HCT116 (cell line): ENCODE data around the gene MTFP1. TPM values are rescaled to one million over a fixed set of nuclear protein-coding genes. Genes with fewer than 3 reads are reported as not detected.

Experiments
- ATAC-seq: fragments of 200-7000 bp; cut with Tn5 transposase; 2 replicates; pipeline ENCODE4 v1.9.1; 2020; ENCODE audit warnings: mild to moderate bottlenecking, moderate library complexity
- BruUV-seq: library from RNA; stranded (reverse); fragments of 400-500 nt; replicated peaks from 2 replicates; lab custom pipeline; 2021; lab: Mats Ljungman, UMichigan
- CTCF ChIA-PET: fragments of 300-600 bp; sonication (Branson Sonifier 250); formaldehyde crosslinking; loops from one replicate; lab custom pipeline; 2021; ENCODE audit warnings: antibody characterized with exemption; lab: Charles Lee
- POLR2A ChIA-PET: fragments of 300-600, 350-600 bp; sonication (Branson Sonifier 250); formaldehyde crosslinking; loops from one replicate; lab custom pipeline; 2021; ENCODE audit warnings: antibody characterized with exemption; lab: Charles Lee
- RAD21 ChIA-PET, 2 experiments: fragments of 300-600 bp; sonication (Branson Sonifier 250); formaldehyde crosslinking; loops; one replicate each; lab custom pipeline; 2023; ENCODE audit warnings: low total read pairs in 2 of 2; ENCODE audit not compliant: uncharacterized antibody in 2 of 2, unreplicated experiment in 2 of 2, low non-redundant PET in 1 of 2; lab: Charles Lee
- DNase-seq: peaks from one replicate; pipeline ENCODE4 v3.0.0-alpha.2; 2010; ENCODE audit warnings: low read depth, low spot score
- H2AFZ ChIP-seq: fragments of 200-600 bp; shearing (Covaris generic), sonication (generic); 2 replicates; pipeline ENCODE4 v1.6.1; 2017; ENCODE audit warnings: low read depth, mixed run types, mixed read lengths, antibody characterized with exemption, low read length; ENCODE audit not compliant: poor library complexity, severe bottlenecking
- H3K27ac ChIP-seq: 2 replicates; pipeline ENCODE4 v1.5.1; 2012; ENCODE audit warnings: low read depth, low read length
- H3K27me3 ChIP-seq: fragments of 200-600 bp; sonication (generic); 2 replicates; pipeline ENCODE4 v1.6.1; 2016; ENCODE audit warnings: mixed run types, low read length, mixed read lengths; ENCODE audit not compliant: insufficient read depth
- H3K36me3 ChIP-seq, 2 experiments: fragments of 200-500 bp in 1 of 2; fragments of 200-600 bp in 1 of 2; sonication (Bioruptor generic) in 1 of 2; sonication (generic) in 1 of 2; 2 replicates each; pipeline versions ENCODE4 v1.5.1 to v1.6.1; 2014 to 2016; ENCODE audit warnings: low read length in 2 of 2, inconsistent platforms in 1 of 2, mixed read lengths in 1 of 2, mixed run types in 1 of 2; ENCODE audit not compliant: insufficient read depth in 2 of 2, control insufficient read depth in 1 of 2
- H3K4me1 ChIP-seq, 2 experiments: fragments of 200-600 bp in 1 of 2; sonication (generic) in 1 of 2; 2 replicates each; pipeline versions ENCODE4 v1.5.1 to v1.6.1; 2012 to 2017; ENCODE audit warnings: low read length in 2 of 2, inconsistent platforms in 1 of 2, mild to moderate bottlenecking in 1 of 2, mixed read lengths in 1 of 2, mixed run types in 1 of 2, moderate library complexity in 1 of 2; ENCODE audit not compliant: insufficient read depth in 2 of 2, control insufficient read depth in 1 of 2
- H3K4me2 ChIP-seq: fragments of 200-600 bp; sonication (generic); 2 replicates; pipeline ENCODE4 v1.6.1; 2017; ENCODE audit warnings: mixed run types, low read length, mixed read lengths
- H3K4me3 ChIP-seq, 2 experiments: fragments of 200-600 bp in 1 of 2; sonication (generic) in 1 of 2; replicated peaks in 1 of 2; 2 replicates each; pipeline ENCODE4 v1.5.1; 2011 to 2016; ENCODE audit warnings: low read length in 2 of 2, control low read depth in 1 of 2, low read depth in 1 of 2, mild to moderate bottlenecking in 1 of 2, mixed read lengths in 1 of 2, mixed run types in 1 of 2
- H3K79me2 ChIP-seq: fragments of 200-600 bp; sonication (generic); 2 replicates; pipeline ENCODE4 v1.6.1; 2017; ENCODE audit warnings: mild to moderate bottlenecking, mixed run types, low read length, moderate library complexity, mixed read lengths; ENCODE audit not compliant: insufficient read depth
- H3K9ac ChIP-seq: fragments of 200-600 bp; sonication (generic); 2 replicates; pipeline ENCODE4 v1.6.1; 2016; ENCODE audit warnings: low read length, mixed read lengths
- H3K9me2 ChIP-seq: fragments of 200-600 bp; sonication (generic), shearing (Covaris generic); 2 replicates; pipeline ENCODE4 v1.6.1; 2017; ENCODE audit warnings: mixed run types, mild to moderate bottlenecking, moderate library complexity; ENCODE audit not compliant: insufficient read depth
- H3K9me3 ChIP-seq, 2 experiments: fragments of 200-500 bp in 1 of 2; fragments of 200-600 bp in 1 of 2; sonication (Bioruptor generic) in 1 of 2; sonication (generic) in 1 of 2; 2 replicates each; pipeline ENCODE4 v1.6.1; 2014 to 2017; ENCODE audit warnings: low read length in 2 of 2, mixed read lengths in 2 of 2, inconsistent platforms in 1 of 2, low read depth in 1 of 2, mild to moderate bottlenecking in 1 of 2, mixed run types in 1 of 2, moderate library complexity in 1 of 2; ENCODE audit not compliant: control insufficient read depth in 1 of 2, insufficient read depth in 1 of 2
- H4K20me1 ChIP-seq: fragments of 200-600 bp; sonication (generic), shearing (Covaris generic); 2 replicates; pipeline ENCODE4 v1.6.1; 2017; ENCODE audit warnings: mixed run types, mild to moderate bottlenecking, moderate library complexity; ENCODE audit not compliant: insufficient read depth
- CEBPB ChIP-seq: IDR thresholded peaks from 2 replicates; pipeline ENCODE4 v1.6.1; 2012; ENCODE audit warnings: low read depth
- EZH2 ChIP-seq: fragments of 200-600 bp; sonication (generic); IDR thresholded peaks from 2 replicates; pipeline ENCODE4 v1.6.1; 2017; ENCODE audit warnings: antibody characterized with exemption, mixed run types
- EZH2phosphoT487 ChIP-seq: fragments of 200-600 bp; IDR thresholded peaks from 2 replicates; pipeline ENCODE4 v1.6.1; 2018; ENCODE audit warnings: antibody characterized with exemption, borderline replicate concordance
- FOSL1 ChIP-seq: IDR thresholded peaks from 2 replicates; pipeline ENCODE4 v1.6.1; 2012; ENCODE audit warnings: low read depth
- JUND ChIP-seq: IDR thresholded peaks from 2 replicates; pipeline ENCODE4 v1.6.1; 2012
- POLR2A ChIP-seq: IDR thresholded peaks from 2 replicates; pipeline ENCODE4 v1.7.0; 2011; ENCODE audit warnings: borderline replicate concordance; ENCODE audit not compliant: insufficient read depth, insufficient read length; ENCODE audit errors: extremely low read depth
- POLR2AphosphoS5 ChIP-seq: IDR thresholded peaks from 2 replicates; pipeline ENCODE4 v1.6.1; 2011; ENCODE audit warnings: mild to moderate bottlenecking, low read depth, low read length, moderate library complexity
- SP1 ChIP-seq: IDR thresholded peaks from 2 replicates; pipeline ENCODE4 v1.6.1; 2012; ENCODE audit warnings: low read depth
- SRF ChIP-seq: IDR thresholded peaks from 2 replicates; pipeline ENCODE4 v1.6.1; 2012; ENCODE audit warnings: low read depth
- YY1 ChIP-seq: IDR thresholded peaks from 2 replicates; pipeline ENCODE4 v1.6.1; 2011; ENCODE audit warnings: low read length, low read depth, moderate library complexity, mild to moderate bottlenecking; ENCODE audit not compliant: insufficient replicate concordance; ENCODE audit errors: extremely low read depth
- ZNF274 ChIP-seq: fragments of 200-500 bp; sonication (Bioruptor generic); IDR thresholded peaks from 2 replicates; pipeline ENCODE4 v1.6.1; 2014; ENCODE audit warnings: mild to moderate bottlenecking, low read depth, low read length, inconsistent platforms
- intact Hi-C: fragments of 100-400 bp; cut with micrococcal nuclease; formaldehyde crosslinking; loops from 2 replicates; pipeline ENCODE4 v1.10.0; 2022
- total RNA-seq: library from RNA; stranded (reverse); gene quantifications from one replicate; pipeline ENCODE4 v1.2.1, GENCODE V29; 2021; ENCODE audit not compliant: unreplicated experiment
- TF ChIP-seq, protein P1 (sequence below), 3 experiments: fragments of 200-600 bp in 1 of 3; sonication (generic) in 1 of 3; IDR thresholded peaks in 2 of 3; conservative IDR thresholded peaks in 1 of 3; 2 replicates each; pipeline ENCODE4 v1.5.1; 2012 to 2017; ENCODE audit warnings: low read depth in 2 of 3, low read length in 2 of 3, antibody characterized with exemption in 1 of 3, borderline replicate concordance in 1 of 3, control low read depth in 1 of 3, mild to moderate bottlenecking in 1 of 3, mixed read lengths in 1 of 3, mixed run types in 1 of 3, moderate library complexity in 1 of 3; ENCODE audit not compliant: insufficient read depth in 1 of 3
- TF ChIP-seq, protein P2 (sequence below): IDR thresholded peaks from 2 replicates; pipeline ENCODE4 v1.6.1; 2012
- TF ChIP-seq, protein P3 (sequence below): IDR thresholded peaks from 2 replicates; pipeline ENCODE4 v1.6.1; 2011; ENCODE audit warnings: mild to moderate bottlenecking, low read length, moderate library complexity; ENCODE audit not compliant: insufficient replicate concordance; ENCODE audit errors: extremely low read depth
- TF ChIP-seq, protein P4 (sequence below): IDR thresholded peaks from 2 replicates; pipeline ENCODE4 v1.6.1; 2012; ENCODE audit warnings: low read depth
- TF ChIP-seq, protein P5 (sequence below): IDR thresholded peaks from 2 replicates; pipeline ENCODE4 v1.6.1; 2012

MTFP1 gene
- total RNA-seq, 1 experiment from 2014 or later: 36.1 TPM

DNA sequence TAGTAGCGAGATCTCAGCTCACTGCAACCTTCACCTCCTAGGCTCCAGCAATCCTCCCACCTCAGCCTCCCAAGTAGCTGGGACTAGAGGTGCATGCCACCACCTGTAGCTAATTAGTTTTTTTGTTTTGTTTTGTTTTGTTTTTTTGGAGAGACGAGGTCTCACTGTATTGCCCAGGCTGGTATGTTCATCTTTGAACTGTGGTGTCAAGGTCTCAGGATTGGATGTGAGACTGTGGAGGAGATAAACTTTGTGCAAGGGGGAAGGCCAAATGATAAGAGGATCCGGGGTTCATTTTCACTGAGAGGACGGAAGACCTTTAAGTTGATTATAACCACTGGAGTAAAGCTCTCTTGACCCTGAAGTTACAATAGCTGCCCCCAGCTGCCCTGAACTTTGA lies 19.8 kb upstream of the MTFP1 start:
- no peak overlapping the region for H3K9ac ChIP-seq
- H2AFZ ChIP-seq: no peak overlapping the region
- no peaks in the 10 kb centered on the region for H3K9me2 ChIP-seq
- no peak overlapping the region for H3K4me3 ChIP-seq
- peaks cover 24 to 36% of the 10 kb centered on the region in 2 experiments; a peak in 3 of 4 replicates for H3K36me3 ChIP-seq
- DNase-seq (no peak), ATAC-seq (no peak)
- intact Hi-C loops: no loop called here
- no TSS peak for BruUV-seq
- ChIA-PET POLR2A (interaction anchor here (1.3 to 2.0 kb wide), 2 partner anchors 9 to 18 kb away, joined by 5 to 10 read pairs; partner anchors contain the start of gene SEC14L2), CTCF (interaction anchor here (1.0 kb wide), 1 partner anchor 20 kb away, joined by 3 read pairs; the partner anchor contains the start of gene MTFP1), RAD21 (no interaction called here)
- no peaks in the 10 kb centered on the region for H4K20me1 ChIP-seq
- H3K27me3 ChIP-seq: no peaks in the 10 kb centered on the region
- H3K4me2 ChIP-seq: no peak overlapping the region
- H3K27ac ChIP-seq: no peak overlapping the region
- H3K4me1 ChIP-seq: peaks cover 13 to 43% of the 10 kb centered on the region in 2 experiments
- no peak for TF ChIP-seq POLR2AphosphoS5
- TF ChIP-seq, protein P1, sequence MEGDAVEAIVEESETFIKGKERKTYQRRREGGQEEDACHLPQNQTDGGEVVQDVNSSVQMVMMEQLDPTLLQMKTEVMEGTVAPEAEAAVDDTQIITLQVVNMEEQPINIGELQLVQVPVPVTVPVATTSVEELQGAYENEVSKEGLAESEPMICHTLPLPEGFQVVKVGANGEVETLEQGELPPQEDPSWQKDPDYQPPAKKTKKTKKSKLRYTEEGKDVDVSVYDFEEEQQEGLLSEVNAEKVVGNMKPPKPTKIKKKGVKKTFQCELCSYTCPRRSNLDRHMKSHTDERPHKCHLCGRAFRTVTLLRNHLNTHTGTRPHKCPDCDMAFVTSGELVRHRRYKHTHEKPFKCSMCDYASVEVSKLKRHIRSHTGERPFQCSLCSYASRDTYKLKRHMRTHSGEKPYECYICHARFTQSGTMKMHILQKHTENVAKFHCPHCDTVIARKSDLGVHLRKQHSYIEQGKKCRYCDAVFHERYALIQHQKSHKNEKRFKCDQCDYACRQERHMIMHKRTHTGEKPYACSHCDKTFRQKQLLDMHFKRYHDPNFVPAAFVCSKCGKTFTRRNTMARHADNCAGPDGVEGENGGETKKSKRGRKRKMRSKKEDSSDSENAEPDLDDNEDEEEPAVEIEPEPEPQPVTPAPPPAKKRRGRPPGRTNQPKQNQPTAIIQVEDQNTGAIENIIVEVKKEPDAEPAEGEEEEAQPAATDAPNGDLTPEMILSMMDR (IDR thresholded peaks at IDR 0.05 in 2 of 3, conservative IDR thresholded peaks at IDR 0.05 in 1 of 3; ENCODE audit: borderline replicate concordance in 1 of 3, insufficient read depth in 1 of 3, low read depth in 2 of 3, low read length in 2 of 3): no peak
- TF ChIP-seq SP1: no peak
- TF ChIP-seq EZH2: no peak
- TF ChIP-seq SRF: no peak
- no peak for TF ChIP-seq ZNF274
- no peak for TF ChIP-seq YY1
- TF ChIP-seq, protein P2, sequence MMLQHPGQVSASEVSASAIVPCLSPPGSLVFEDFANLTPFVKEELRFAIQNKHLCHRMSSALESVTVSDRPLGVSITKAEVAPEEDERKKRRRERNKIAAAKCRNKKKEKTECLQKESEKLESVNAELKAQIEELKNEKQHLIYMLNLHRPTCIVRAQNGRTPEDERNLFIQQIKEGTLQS: no peak
- TF ChIP-seq, protein P3, sequence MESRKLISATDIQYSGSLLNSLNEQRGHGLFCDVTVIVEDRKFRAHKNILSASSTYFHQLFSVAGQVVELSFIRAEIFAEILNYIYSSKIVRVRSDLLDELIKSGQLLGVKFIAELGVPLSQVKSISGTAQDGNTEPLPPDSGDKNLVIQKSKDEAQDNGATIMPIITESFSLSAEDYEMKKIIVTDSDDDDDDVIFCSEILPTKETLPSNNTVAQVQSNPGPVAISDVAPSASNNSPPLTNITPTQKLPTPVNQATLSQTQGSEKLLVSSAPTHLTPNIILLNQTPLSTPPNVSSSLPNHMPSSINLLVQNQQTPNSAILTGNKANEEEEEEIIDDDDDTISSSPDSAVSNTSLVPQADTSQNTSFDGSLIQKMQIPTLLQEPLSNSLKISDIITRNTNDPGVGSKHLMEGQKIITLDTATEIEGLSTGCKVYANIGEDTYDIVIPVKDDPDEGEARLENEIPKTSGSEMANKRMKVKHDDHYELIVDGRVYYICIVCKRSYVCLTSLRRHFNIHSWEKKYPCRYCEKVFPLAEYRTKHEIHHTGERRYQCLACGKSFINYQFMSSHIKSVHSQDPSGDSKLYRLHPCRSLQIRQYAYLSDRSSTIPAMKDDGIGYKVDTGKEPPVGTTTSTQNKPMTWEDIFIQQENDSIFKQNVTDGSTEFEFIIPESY: no peak
- TF ChIP-seq JUND: no peak
- no peak for TF ChIP-seq FOSL1
- TF ChIP-seq CEBPB: no peak
- TF ChIP-seq, protein P4, sequence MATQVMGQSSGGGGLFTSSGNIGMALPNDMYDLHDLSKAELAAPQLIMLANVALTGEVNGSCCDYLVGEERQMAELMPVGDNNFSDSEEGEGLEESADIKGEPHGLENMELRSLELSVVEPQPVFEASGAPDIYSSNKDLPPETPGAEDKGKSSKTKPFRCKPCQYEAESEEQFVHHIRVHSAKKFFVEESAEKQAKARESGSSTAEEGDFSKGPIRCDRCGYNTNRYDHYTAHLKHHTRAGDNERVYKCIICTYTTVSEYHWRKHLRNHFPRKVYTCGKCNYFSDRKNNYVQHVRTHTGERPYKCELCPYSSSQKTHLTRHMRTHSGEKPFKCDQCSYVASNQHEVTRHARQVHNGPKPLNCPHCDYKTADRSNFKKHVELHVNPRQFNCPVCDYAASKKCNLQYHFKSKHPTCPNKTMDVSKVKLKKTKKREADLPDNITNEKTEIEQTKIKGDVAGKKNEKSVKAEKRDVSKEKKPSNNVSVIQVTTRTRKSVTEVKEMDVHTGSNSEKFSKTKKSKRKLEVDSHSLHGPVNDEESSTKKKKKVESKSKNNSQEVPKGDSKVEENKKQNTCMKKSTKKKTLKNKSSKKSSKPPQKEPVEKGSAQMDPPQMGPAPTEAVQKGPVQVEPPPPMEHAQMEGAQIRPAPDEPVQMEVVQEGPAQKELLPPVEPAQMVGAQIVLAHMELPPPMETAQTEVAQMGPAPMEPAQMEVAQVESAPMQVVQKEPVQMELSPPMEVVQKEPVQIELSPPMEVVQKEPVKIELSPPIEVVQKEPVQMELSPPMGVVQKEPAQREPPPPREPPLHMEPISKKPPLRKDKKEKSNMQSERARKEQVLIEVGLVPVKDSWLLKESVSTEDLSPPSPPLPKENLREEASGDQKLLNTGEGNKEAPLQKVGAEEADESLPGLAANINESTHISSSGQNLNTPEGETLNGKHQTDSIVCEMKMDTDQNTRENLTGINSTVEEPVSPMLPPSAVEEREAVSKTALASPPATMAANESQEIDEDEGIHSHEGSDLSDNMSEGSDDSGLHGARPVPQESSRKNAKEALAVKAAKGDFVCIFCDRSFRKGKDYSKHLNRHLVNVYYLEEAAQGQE: no peak
- no peak for TF ChIP-seq POLR2A
- TF ChIP-seq, protein P5, sequence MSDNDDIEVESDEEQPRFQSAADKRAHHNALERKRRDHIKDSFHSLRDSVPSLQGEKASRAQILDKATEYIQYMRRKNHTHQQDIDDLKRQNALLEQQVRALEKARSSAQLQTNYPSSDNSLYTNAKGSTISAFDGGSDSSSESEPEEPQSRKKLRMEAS: no peak
- TF ChIP-seq EZH2phosphoT487: no peak
- no peaks in the 10 kb centered on the region for H3K9me3 ChIP-seq
- peaks cover 20% of the 10 kb centered on the region for H3K79me2 ChIP-seq
